ENCODE data around the gene PLCH1.
"Not testable (repeated sequence)": the region's sequence is repeated elsewhere in the genome, so short reads cannot be mapped to it uniquely, and the experiment has no call there.

Gene PLCH1

GRCh38 chr3:155402656-155403055 lies 342.2 kb downstream of the PLCH1 start:
- Histone ChIP-seq H3K27me3 (no peaks in the 10 kb centered on the region), H3K4me3 (ENCODE audit: low read depth, low read length) (no peak overlapping the region), H3K9me3 (no peaks in the 10 kb centered on the region), H3K36me3 (no peaks in the 10 kb centered on the region), H3K4me1 (no peaks in the 10 kb centered on the region)
- DNase-seq, result no peak
- TF ChIP-seq, protein P1, sequence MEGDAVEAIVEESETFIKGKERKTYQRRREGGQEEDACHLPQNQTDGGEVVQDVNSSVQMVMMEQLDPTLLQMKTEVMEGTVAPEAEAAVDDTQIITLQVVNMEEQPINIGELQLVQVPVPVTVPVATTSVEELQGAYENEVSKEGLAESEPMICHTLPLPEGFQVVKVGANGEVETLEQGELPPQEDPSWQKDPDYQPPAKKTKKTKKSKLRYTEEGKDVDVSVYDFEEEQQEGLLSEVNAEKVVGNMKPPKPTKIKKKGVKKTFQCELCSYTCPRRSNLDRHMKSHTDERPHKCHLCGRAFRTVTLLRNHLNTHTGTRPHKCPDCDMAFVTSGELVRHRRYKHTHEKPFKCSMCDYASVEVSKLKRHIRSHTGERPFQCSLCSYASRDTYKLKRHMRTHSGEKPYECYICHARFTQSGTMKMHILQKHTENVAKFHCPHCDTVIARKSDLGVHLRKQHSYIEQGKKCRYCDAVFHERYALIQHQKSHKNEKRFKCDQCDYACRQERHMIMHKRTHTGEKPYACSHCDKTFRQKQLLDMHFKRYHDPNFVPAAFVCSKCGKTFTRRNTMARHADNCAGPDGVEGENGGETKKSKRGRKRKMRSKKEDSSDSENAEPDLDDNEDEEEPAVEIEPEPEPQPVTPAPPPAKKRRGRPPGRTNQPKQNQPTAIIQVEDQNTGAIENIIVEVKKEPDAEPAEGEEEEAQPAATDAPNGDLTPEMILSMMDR (IDR thresholded peaks at IDR 0.05; ENCODE audit: low read depth, low read length), result no peak

DNA sequence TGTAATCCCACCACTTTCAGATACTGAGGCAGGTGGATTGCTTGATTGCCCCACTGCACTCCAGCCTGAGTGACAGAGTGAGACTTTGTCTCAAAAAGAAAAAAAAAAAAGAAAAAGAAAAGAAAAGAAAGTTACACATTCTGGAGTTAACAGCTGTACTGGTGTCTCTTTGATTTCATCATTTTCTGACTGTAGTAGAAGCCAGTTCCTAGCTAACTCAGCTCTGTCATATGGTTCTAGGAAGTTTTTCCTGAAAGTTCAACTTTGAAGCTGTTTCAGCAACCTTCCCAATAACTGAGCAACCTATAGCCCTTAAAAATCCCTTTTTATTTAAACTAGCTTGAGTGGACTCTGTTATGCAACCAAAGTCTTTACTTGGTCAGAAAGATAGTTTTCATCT lies 346.8 kb downstream of the PLCH1 start:
- DNase-seq, result no peak
- TF ChIP-seq, protein P1 (IDR thresholded peaks at IDR 0.05; ENCODE audit: low read depth, low read length), result no peak
- Histone ChIP-seq H3K27me3 (no peaks in the 10 kb centered on the region), H3K4me3 (ENCODE audit: low read depth, low read length) (no peak overlapping the region), H3K36me3 (no peaks in the 10 kb centered on the region), H3K9me3 (no peaks in the 10 kb centered on the region; the same call in 1 of the 2 replicates), H3K4me1 (no peaks in the 10 kb centered on the region)

DNA sequence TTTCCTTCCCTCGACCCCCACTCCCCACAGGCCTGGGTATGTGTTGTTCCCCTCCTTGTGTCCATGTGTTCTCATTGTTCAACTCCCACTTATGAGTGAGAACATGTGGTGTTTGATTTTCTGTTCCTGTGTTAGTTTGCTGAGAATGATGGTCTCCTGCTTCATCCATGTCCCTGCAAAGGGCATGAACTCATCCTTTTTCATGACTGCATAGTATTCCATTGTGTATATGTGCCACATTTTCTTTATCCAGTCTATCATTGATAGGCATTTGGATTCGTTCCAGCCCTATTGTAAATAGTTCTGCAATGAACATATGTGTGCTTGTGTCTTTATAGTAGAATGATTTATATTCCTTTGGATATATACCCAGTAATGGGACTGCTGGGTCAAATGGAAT lies 350.0 kb downstream of the PLCH1 start:
- H3K4me1 ChIP-seq; H3K9me3 ChIP-seq; H3K27me3 ChIP-seq; H3K4me3 ChIP-seq (ENCODE audit: low read depth, low read length); H3K36me3 ChIP-seq; DNase-seq: not testable (repeated sequence)

GRCh38 chr3:155394240-155394639 lies 350.6 kb downstream of the PLCH1 start:
- no peak overlapping the region for H3K4me3 ChIP-seq (ENCODE audit: low read depth, low read length)
- H3K27me3 ChIP-seq, result no peaks in the 10 kb centered on the region
- TF ChIP-seq, protein P1 (IDR thresholded peaks at IDR 0.05; ENCODE audit: low read depth, low read length), result no peak
- H3K9me3 ChIP-seq, result no peaks in the 10 kb centered on the region; the same call in 1 of the 2 replicates
- no peak for DNase-seq
- H3K36me3 ChIP-seq, result no peaks in the 10 kb centered on the region
- no peaks in the 10 kb centered on the region for H3K4me1 ChIP-seq

- no peaks in the 10 kb centered on the region for H3K27me3 ChIP-seq
- no peak for DNase-seq
- TF ChIP-seq, protein P1 (IDR thresholded peaks at IDR 0.05; ENCODE audit: low read depth, low read length), result no peak
Measured at GRCh38 chr3:155393316-155393715, 351.6 kb downstream of the PLCH1 start.

DNA sequence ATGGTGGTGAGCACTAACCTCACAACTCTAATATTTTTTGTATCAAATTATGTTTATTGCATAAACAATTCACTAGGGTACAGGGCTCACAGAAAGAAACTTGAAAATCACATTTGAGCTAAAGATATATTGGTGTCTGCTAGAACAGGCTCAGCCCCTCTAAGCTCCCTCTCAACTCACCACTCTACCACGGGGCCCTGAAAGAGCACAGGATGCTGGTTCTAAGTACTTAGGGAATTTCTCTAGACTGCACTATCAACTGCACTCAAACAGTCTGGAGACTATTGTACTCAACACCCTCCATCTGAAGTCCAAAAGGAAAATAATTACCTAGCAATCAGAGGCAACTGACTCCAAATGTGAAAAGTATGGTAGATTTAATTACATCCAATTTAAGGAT lies 352.7 kb downstream of the PLCH1 start:
- no peak for DNase-seq
- Histone ChIP-seq H3K9me3 (no peaks in the 10 kb centered on the region; the same call in 1 of the 2 replicates), H3K4me3 (ENCODE audit: low read depth, low read length) (no peak overlapping the region), H3K27me3 (no peaks in the 10 kb centered on the region), H3K4me1 (no peaks in the 10 kb centered on the region), H3K36me3 (no peaks in the 10 kb centered on the region)
- TF ChIP-seq, protein P1 (IDR thresholded peaks at IDR 0.05; ENCODE audit: low read depth, low read length), result no peak

More at GRCh38 chr3:155393316-155393715, 351.6 kb downstream of the PLCH1 start:
- Histone ChIP-seq H3K4me1 (no peaks in the 10 kb centered on the region), H3K9me3 (no peaks in the 10 kb centered on the region; the same call in 1 of the 2 replicates), H3K4me3 (ENCODE audit: low read depth, low read length) (no peak overlapping the region), H3K36me3 (no peaks in the 10 kb centered on the region)

DNA sequence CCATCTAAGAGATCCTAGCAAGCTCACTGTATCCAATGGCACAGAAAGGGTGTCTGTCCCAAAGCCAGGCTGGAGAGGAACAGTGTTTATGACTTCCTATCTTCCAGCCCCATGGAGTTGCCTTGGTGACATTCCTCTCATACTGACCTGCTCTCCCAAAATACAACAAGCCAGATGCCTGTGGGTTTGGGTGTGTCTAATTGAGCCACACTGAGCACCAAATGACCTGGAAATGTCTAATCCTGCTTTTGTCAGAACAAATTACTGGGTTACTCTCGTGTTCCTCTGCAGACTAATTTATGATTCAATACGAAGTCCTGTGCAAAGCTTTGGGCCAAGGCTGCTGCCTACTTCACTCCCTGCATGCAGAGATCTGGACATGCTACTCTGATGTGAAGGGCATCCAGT lies 353.3 kb downstream of the PLCH1 start:
- TF ChIP-seq, protein P1 (IDR thresholded peaks at IDR 0.05; ENCODE audit: low read depth, low read length), result no peak
- no peak overlapping the region for H3K4me3 ChIP-seq (ENCODE audit: low read depth, low read length)
- no peak for DNase-seq

More for the DNA sequence above, 353.3 kb downstream of the PLCH1 start:
- Histone ChIP-seq H3K36me3 (no peaks in the 10 kb centered on the region), H3K4me1 (no peaks in the 10 kb centered on the region), H3K9me3 (no peaks in the 10 kb centered on the region; the same call in 1 of the 2 replicates), H3K27me3 (no peaks in the 10 kb centered on the region)

Measured in BE2C (cell line).